GM19193 (cell line): ENCODE measurements around the gene SLIT3.

Source experiments
- POLR2A ChIP-seq: IDR thresholded peaks from 4 replicates; pipeline ENCODE4 v1.6.1; 2011; ENCODE audit not compliant: insufficient read depth, insufficient read length; ENCODE audit errors: extremely low read depth

SLIT3 gene

DNA sequence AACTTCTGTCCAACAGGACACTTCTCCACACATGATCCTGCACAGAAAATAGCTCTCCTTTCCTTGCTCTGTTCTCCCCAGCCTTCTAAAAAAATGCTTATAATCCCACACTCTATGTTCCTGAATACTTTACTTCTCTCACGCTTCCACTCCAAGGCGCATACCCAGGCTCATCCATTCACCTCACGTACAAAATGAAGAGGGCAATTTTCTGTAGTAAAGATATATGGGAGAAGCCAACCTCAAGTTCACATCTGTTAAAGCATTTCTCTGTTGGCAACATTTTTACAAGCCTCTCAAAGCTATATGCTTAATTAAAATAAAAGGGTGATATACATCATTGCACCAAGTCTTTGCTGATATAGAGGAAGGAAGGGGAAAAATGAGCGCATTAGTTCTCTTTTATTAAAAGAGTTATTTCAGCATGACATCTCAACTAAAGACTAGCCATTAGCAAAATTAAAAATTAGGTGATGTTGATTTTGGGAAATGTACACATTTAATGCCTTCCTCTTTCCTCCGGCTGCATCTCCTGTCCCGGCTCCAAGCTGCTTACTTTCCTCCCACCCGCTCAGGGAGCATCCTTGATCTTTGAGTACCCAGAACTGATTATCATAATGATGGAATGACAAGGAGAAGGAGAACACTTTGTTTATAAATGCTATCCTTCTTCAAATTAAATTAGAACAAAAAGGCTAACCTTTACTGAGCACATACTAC, 379.6 kb downstream of the SLIT3 start:
- TF ChIP-seq POLR2A, result no peak

DNA sequence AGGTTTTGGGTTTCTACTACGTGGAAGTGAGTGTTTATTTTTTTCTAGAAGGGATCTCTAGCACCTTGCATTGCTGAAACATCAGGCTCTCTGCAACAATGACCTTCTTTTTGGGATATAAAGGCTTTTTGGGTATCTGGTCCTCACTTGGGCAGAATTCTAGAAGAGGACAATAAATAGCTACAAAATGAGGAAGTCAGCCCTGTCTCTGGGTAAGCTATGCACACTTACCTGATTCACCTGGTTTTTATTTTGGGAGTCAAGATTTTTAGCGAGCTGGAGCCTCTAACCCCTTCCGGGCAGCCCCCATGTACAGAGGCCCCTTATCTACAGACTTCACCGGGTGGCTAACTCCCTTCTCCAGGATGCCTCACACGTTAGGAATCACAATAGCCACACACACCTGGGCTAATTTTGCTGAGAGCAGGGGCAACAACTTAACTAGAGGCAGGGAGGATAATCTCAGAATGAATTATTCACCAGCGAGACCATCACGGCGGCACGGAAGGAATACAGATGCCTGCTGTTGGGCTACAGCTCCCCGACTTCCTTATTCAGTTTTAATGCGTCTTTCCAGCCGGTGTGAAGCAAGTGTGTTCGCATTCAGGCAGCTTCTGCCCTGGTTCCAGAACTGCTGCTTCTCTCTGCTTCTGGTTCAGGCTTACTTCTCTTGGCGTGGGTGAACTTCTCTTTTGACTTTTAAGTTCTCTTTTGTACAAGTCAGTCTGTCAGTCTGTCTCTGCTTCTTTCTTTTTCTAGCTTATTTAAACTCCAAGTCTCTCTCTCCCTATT, 380.7 kb downstream of the SLIT3 start:
- no peak for TF ChIP-seq POLR2A

DNA sequence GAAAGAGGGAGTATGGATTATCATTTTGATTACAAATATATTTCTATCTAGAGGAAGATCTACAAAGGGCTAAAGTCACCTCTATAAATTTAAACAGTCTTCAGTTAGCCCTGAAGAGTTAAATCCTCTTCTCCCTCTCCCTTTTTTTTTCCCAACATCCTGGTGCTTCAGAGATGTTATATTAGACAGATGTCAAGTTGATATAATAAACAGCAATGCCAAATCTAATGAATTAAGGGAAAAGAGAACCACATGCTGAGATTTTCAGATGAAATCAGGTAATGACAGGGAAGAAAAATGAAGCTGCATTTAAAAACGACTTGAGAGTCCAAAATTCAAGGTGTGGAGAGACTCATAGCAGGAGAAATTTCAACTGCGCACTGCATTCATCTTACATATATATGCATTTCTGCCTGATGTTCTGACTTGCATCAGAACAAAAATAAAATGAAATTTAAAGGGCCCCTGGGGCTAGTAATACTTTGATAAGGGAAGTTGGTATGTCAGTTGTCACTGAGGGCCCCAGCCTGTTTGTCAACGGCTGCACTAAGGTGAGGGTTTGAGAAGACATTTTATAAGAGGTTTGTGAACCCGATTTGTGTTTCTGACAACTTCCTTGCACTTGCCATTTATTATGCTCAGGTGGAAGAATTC, 382.9 kb downstream of the SLIT3 start:
- TF ChIP-seq POLR2A, result no peak

DNA sequence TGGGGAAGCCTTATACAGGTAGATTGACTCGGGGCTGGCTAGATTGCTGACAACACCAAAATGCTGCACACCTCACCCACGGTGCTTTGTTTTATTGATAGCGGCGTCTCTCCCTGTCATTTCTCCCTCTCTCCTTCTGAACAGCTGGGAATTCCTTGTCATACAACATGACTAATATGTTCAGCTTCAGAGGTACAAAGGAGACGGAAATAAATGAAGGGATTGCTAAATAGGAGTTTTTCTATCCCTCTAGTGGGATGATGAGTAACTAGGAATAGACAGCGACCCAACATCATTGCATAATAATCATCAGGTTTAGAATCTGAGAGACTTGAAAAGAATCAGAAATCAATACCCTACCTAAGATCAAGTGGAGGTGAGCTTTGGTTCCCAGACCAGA, 384.1 kb downstream of the SLIT3 start:
- no peak for TF ChIP-seq POLR2A

DNA sequence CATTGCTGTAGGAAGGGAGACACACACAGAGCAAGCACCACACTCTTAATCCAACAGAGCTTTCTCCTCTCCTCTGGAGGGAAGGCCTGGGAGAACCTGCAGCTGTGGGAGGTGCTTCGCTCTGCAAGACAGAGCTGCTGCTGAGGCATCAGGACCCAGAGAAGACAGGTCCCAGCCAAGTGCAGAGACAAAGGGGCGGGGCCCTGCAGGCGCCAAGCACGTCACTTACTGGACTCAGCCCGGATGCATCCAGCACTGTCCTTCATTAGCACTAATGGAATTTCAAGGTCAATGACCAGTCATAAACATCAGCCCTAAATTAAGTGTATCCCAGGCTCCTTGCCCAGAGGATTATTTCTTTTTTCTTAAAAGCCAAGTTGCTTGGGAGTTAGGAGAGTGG, 384.7 kb downstream of the SLIT3 start:
- no peak for TF ChIP-seq POLR2A

DNA sequence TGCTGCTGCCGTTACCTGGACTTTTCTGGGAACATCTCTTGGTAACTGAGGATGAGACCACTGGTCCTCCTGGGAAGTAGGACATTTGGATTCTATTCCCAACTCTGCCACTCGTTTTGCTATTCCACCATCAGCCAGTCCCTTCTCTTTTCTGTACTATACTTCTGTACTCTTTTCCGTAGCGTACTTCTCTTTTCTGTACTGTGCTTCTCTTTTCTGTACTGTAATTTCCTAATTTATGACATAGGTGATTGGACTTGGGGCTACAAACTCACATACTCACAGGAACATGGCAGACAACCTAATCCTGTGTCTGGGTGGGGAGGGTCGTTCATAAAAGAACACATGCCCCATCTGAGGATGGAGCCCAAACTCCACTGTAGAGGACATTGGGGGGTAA, 386.4 kb downstream of the SLIT3 start:
- TF ChIP-seq POLR2A, result no peak

DNA sequence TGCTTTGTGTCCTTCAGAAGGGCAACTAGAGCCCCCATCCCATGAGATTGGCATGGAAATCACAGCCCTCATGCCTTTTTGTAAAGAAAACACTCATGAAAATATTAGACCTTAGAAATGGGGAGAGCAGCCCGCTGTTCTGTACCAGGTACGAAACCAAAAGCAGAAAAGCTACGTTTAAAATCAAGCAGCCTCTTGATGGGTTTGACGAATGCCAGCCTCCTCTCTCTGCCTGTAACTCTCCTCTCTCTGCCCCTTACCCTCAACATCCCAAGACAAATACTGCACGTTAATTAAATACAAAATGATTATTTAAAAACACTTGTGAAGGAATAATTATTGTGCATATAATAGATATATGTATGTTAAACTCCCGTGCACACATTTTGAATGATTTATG, 390.1 kb downstream of the SLIT3 start:
- no peak for TF ChIP-seq POLR2A

DNA sequence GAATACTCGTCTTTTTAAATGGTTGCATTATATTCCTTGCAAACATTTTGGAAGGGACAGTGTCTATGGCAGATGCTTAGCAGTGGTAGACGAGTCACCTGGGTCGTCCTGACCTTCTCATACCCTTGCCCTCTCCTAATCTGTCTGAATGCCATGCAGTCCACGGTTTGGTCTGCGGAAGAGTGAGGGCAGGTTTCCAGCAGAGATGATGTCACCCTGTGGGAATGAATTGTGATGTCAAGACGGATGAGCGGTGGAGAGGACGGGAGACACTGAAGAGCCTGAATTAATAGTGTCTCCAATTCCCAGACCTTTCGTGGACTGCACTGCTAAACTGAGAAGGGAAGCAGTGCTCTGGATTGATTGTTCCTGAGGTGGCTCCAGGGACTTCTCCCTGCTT, 392.7 kb downstream of the SLIT3 start:
- no peak for TF ChIP-seq POLR2A

DNA sequence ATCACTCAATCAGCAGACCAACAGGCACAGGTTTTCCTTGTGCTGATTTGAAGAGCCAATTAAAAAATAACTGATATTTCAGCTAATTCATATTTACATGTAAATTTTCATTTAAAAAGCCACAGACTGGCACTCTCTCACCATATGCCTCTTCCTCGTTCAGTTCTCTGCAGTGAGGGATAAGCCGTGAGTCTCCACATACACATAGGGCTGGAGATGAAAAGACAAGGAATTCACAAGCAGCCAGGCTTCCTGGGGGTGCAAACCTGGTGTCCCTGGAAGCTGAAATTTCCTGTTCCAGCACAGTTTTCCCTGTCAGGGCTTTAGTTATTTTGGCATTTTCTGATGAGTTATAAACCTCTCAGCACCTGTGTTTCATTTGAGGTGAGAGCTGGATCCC, 397.9 kb downstream of the SLIT3 start:
- no peak for TF ChIP-seq POLR2A

DNA sequence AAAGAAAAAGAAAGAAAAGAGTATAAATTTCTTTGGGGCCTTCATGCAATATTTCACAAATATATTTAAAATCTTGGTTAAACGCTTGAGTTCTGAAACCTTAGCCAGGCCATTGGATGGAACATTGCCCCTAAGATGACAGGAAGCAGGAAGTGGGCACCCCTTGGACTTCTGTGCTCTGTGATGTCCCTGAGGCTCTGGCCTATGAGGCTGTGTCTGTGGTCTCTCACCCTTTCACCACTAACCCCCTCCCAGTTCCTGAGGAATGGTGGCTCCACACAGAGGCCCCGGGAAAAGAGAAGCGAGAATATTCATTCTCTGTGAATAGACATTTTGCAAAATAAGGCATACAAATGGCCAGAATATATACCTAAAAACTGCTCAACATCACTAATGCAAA, 401.3 kb downstream of the SLIT3 start:
- no peak for TF ChIP-seq POLR2A

DNA sequence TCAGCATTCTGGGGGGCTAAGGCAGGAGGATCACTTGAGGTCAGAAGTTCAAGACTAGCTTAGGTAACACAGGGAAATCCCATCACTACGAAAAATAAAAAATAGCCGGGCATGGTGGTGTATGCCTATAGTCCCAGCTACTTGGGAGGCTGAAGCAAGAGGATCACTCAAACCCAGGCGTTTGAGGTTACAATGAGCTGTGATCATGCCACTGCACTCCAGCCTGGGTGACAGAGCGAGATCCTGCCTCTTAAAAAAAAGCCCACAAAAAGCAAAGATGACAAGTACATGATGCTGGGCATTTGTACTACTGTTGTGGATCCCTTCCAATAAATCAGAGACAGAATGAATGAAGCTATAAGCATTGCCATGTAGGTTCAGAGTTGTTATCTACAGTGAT, 401.7 kb downstream of the SLIT3 start:
- no peak for TF ChIP-seq POLR2A

DNA sequence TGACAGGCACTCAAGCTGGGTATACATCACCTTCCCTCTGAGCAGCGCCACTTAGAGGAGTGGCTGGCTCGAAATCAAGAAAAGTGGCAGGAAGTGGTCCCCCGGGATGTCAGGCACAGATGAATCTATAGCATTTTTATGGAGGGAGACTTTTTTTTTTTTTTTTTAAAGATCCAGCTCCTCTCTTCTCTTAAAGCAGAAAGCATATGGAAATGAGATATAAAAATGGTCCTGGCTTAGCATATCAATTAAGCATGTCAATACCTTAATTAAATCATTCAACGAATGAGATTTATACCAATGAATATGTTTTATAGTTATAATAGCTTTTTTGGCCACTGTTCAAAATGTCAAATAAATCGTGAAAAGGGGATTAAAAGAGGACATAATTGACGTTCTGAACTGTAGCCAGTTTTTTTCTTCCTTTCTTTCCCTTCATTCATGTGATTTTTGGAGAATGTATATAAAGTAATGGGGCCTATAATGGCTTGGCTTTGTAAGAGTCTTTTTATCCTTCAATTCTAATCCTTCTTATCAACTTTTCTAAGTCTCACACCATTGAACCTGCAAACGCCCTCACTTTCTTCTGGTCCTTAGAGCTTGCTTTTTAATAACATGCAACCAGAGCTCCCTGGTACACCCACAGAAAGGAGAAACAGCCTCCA, 402.6 kb downstream of the SLIT3 start:
- TF ChIP-seq POLR2A, result no peak

DNA sequence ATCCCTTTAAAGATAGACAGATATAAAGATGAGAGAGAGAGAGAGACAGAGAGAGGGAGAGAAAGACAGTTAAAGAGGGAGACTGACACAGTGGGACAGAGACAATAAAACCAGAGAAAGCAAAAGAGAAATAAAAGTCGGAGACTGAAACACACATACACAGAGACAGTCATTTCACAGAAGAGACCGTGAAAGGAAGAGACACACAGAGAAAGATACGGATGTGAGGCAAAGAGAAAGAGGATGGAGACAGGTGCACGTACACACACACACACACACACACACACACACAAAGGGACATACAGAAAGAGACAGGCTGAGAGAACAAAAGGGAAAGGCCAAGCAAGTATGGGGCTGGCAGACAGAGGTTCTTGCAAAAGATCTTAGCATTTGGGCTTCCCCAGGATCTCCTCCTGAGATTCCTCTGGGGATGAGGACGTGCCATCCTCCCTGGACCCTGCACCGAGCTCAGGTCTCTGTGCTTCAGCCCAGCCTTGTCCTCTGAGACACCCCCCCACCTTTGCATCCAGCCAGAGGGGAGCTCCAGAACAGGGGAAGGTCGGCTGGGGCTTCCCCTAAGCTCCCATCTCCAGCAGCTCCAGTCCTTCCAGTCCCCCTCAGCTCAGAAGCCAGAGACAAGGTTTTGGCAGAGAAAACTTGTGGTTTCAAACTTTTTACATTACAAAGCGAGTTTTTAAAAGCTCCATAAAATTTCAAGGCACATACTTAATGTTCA, 403.4 kb downstream of the SLIT3 start:
- TF ChIP-seq POLR2A, result no peak

DNA sequence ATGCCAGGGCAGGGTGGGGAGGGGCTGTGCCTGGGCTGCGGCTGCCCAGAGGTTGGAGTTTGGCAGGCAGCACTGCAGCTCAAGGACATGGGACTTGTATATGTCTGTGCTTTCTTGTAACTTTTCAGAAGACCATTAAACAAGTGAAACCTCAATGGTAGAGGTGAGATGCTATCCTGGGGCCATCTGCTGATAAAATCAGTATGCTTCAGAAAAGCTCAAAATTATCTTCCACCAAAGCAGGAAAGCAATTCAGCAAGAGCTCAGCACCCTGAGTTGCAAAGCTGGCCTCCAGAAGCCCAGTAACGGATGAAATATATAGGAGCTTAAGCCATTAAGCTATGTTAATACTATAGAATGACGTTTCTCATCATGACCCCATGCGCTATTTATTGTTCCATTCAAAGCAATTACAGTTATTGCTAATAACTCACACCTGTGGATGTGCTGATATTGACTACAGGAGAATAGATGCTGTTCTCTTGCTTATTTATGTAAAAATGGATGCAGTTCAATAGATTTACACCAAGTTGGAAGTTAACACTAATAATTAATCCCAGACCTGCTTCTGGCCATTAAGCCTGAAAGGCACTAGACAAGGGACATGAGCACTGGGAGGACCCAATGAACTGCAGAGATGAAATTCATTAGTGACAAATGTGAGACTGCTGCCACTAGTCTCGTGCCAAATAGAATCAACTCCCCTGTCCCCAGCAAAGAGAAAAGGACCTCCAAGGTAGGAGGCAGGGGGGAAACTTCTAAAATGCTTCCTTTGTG, 405.5 kb downstream of the SLIT3 start:
- TF ChIP-seq POLR2A, result no peak
